D721Med (cell line): Measurements from ENCODE around the gene DKC1.
"Not testable (repeated sequence)": the region's sequence is repeated elsewhere in the genome, so short reads cannot be mapped to it uniquely, and the experiment has no call there.

Source experiments
- DNase-seq: peaks from one replicate; pipeline ENCODE4 v3.0.0; 2011; ENCODE audit warnings: low spot score; ENCODE audit not compliant: insufficient read length
- FAIRE-seq: peaks from 2 replicates; lab custom pipeline; 2011; peaks lifted over from hg19 to GRCh38; lab: Jason Lieb, UNC
- CTCF ChIP-seq: IDR thresholded peaks from 2 replicates; pipeline ENCODE4 v1.5.1; 2012; ENCODE audit warnings: mild to moderate bottlenecking, control low read depth; ENCODE audit not compliant: insufficient read depth; ENCODE audit errors: missing control alignments

The DKC1 gene

GRCh38 chrX:154809939-154810665 lies 47.4 kb downstream of the DKC1 start:
- no peak for DNase-seq
- TF ChIP-seq CTCF: no peak
- no peak for FAIRE-seq

GRCh38 chrX:154812341-154813101 lies 49.9 kb downstream of the DKC1 start:
- DNase-seq (no peak), FAIRE-seq (peak; percentile 55)
- no peak for TF ChIP-seq CTCF

GRCh38 chrX:154813801-154814200 lies 51.1 kb downstream of the DKC1 start:
- DNase-seq: no peak
- TF ChIP-seq CTCF: no peak
- FAIRE-seq: no peak

GRCh38 chrX:154815274-154815818 lies 52.7 kb downstream of the DKC1 start:
- TF ChIP-seq CTCF: no peak
- DNase-seq (no peak), FAIRE-seq (no peak)

GRCh38 chrX:154816326-154816898 lies 53.7 kb downstream of the DKC1 start:
- peak; percentile 53 for FAIRE-seq

GRCh38 chrX:154817048-154817618 lies 54.5 kb downstream of the DKC1 start:
- DNase-seq, FAIRE-seq: not testable (repeated sequence)

More at GRCh38 chrX:154816326-154816898, 53.7 kb downstream of the DKC1 start:
- not testable (repeated sequence) for DNase-seq

- FAIRE-seq: no peak
- no peak for DNase-seq
- TF ChIP-seq CTCF: no peak
Measured at GRCh38 chrX:154818916-154819770, 56.5 kb downstream of the DKC1 start.
